ENCODE results near the gene VPS33B.

The VPS33B gene

DNA sequence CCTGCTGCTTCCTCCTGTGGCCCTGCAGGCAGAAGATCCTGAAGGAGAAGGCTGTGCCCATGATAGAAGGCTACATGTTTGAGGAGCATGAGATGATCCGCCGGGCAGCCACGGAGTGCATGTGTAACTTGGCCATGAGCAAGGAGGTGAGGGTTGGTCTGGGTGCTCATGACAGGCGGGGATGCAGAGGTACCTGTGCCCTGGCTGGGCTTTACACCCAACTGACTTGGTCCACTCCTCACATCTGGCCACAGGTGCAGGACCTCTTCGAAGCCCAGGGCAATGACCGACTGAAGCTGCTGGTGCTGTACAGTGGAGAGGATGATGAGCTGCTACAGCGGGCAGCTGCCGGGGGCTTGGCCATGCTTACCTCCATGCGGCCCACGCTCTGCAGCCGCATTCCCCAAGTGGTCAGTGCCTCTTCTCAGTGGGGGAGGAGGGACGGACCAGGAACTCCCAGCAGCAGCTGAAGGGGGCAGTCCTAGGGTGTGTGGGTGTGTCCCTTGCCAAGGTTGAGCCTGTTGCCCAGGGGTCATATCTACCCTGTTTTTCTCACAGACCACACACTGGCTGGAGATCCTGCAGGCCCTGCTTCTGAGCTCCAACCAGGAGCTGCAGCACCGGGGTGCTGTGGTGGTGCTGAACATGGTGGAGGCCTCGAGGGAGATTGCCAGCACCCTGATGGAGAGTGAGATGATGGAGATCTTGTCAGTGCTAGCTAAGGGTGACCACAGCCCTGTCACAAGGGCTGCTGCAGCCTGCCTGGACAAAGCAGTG lies 69.3 kb downstream of the VPS33B start:
- DNase-seq (ENCODE audit: low read depth in 1 of 2, low spot score in 1 of 2) = no peak

- no peak for DNase-seq (ENCODE audit: low read depth in 1 of 2, low spot score in 1 of 2)
Observed at GRCh38 chr15:90950676-90951075, 71.7 kb downstream of the VPS33B start.

GRCh38 chr15:90949979-90950675 lies 72.3 kb downstream of the VPS33B start:
- DNase-seq (ENCODE audit: low read depth in 1 of 2, low spot score in 1 of 2) = no peak

Measured in activated T-helper 1 cell treated with anti-CD3 and anti-CD28 coated beads, Interleukin-2, amount 50 U/mL, for 16 hours (primary cell).